GM10266 (cell line): ENCODE measurements around the gene ZMIZ1.

Experiments used
- DNase-seq: peaks from one replicate; pipeline ENCODE4 v3.0.0; 2012; ENCODE audit errors: extremely low spot score
- TF ChIP-seq, protein P1 (sequence below): IDR thresholded peaks from 2 replicates; pipeline ENCODE4 v1.5.1; 2012; ENCODE audit warnings: mild to moderate bottlenecking, low read depth; ENCODE audit not compliant: control insufficient read depth, insufficient read depth; ENCODE audit errors: missing control alignments

ZMIZ1 gene

DNA sequence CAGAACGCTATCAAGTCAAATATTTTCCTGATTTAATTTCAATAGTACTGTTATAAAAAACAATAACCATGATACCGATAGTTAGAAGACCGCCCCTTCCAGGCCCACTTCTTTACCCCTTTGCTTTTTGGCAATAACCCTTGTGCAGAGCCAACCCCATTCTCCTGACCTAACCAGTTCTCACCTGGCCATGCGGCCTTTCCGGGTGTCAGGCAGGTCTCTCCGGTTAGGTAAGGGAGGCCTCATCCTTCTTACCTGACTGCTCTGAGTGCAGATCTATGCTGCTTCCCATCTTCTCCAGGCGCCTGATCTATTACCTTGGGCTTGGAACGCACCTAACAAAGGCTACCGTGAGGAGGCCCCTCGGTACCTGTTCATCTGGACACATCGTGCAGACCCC is 26.6 kb downstream of the ZMIZ1 start:
- TF ChIP-seq, protein P1, sequence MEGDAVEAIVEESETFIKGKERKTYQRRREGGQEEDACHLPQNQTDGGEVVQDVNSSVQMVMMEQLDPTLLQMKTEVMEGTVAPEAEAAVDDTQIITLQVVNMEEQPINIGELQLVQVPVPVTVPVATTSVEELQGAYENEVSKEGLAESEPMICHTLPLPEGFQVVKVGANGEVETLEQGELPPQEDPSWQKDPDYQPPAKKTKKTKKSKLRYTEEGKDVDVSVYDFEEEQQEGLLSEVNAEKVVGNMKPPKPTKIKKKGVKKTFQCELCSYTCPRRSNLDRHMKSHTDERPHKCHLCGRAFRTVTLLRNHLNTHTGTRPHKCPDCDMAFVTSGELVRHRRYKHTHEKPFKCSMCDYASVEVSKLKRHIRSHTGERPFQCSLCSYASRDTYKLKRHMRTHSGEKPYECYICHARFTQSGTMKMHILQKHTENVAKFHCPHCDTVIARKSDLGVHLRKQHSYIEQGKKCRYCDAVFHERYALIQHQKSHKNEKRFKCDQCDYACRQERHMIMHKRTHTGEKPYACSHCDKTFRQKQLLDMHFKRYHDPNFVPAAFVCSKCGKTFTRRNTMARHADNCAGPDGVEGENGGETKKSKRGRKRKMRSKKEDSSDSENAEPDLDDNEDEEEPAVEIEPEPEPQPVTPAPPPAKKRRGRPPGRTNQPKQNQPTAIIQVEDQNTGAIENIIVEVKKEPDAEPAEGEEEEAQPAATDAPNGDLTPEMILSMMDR = no peak
- no peak for DNase-seq

DNA sequence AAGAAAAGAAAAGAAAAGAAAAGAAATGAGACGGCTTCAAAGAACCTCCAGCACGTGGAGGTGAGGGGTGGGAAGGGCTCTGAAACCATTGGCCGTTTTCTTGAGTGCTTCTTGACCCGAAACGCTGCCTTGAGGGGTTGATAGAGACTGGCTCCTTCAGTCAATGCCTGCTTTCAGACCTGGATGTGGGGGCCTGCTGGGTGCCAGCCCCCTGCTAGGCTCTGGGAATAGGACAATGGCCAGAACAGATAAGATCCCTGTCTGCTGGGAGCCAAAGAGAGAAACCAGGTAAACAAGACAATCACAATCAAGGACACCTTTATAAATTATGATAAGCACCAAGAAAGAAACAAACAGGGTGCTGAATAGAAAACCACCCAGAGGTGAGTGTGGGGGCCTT is 27.7 kb downstream of the ZMIZ1 start:
- TF ChIP-seq, protein P1 = no peak
- DNase-seq = no peak

DNA sequence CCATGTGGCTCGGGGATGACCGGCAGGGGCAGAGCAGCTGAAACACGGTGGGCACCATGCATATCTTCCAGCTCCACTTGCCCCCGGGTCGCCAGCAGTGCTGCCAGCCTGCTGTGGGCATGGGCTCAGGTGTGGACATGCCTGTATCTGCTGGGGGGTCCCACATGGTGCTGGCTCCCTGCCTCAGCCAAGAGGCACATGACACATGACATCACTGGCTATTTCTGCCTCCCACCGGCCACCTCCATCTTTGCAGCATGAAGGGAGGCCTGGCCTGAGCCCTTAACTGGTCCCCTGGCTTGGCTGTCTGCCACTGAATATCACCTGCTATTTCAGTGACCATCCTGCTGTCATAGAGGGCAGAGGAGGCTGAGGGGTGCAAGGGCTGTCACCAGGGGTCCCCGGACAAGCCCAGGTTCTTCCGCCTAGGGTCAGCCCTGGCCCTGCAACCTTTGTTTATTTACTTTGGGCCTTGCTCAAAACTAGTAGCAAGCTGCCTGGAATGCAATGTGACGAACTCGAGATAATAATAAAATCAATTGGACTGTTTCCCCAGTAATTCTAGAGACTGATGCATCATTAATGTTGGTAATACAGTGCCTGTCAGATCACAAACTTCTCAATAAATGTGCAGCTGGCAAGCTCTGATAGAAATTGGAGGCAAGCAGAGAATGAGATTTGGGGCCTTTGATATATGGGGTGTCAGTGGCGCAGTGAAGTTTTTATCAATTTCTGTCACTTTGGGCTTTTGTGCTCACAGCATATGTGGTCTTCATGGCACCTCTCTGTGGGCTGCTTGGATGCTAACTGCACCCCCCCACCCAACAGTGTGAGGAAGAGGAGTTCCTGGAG is 28.5 kb downstream of the ZMIZ1 start:
- no peak for DNase-seq
- TF ChIP-seq, protein P1 = no peak

DNA sequence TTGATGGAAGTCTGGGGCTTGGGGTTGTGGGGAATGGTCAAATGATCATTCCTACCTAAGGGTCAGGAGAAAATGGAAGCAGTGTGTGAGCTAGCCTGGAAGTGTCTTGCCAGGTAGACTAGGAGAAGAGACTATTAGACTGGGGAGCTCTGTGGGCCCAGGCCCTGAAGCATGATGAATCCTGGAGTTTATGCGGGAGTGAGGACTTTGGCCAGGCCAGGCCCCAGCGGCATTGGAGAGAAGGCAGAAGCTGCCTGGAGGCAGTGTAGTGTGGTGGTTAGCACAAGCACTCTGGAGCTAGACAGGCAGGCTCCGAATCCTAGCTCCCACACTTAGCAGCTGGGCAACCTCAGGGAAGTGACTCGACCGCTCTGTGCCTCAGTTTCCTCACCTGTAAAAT is 29.3 kb downstream of the ZMIZ1 start:
- TF ChIP-seq, protein P1 = no peak
- no peak for DNase-seq

DNA sequence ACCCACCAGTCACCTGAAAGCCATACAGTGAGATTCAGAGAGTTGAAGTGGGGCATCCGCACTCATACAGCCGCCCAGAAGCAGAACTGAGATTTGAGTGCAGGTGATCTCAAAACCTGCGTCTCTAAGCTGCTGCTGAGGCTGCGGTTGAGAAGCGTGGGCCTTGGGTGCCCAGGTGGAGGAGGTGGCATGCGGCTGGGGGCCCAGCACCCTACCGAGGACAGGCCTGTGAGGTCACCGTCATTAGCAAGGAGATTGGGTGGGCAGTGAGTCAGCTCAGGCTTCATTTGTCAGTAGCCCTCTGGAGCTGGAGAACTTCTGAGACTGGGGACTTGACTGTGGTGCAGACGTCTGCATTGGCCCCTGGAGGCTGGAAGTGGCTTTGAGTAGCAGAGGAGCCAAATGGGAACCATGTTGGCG is 29.8 kb downstream of the ZMIZ1 start:
- peak; percentile 37 for DNase-seq
- TF ChIP-seq, protein P1 = no peak

DNA sequence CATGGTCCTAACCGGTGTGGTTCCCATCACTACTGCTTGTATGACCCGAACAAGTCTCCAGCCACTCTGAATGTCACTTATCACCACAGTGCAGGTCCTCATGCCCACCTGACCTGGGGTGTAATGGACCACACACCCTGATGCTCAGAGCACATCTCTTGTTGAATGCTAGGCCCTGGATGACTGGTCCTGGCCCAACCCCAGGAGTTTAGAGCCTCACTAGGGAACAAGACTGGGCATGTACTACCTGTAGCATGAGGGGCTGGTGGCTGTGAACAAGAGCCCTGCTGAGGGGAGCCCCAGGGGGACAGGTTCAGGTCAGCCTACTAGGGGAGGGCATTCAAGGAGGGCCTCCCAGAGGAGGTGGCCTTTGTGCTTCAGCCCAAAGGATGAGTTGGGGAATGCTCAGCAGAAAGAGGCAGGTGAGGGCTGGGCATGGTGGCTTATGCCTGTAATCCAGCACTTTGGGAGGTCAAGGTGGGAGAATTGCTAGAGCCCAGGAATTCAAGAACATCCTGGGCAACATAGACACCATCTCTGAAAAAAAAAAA is 31.2 kb downstream of the ZMIZ1 start:
- no peak for DNase-seq
- TF ChIP-seq, protein P1 = no peak

DNA sequence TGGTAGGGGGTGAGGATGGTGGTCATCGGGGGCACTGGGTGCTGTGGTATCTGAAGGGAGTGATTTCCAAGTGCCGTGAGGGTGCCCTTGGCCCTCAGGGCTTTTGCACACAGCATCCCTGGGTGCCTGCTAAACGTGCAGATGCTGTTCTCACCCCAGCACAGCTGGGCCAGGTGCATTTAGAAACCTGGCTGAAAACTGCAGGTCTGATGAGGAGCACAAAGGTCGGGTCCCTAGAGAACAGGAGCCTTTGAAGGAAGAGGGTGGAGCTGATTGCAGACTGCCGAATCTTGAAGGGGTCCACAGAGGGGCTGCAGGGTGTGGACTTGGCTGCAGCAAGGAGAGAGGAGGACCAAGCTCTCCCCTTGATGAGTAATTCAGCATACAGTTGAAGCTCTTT is 32.0 kb downstream of the ZMIZ1 start:
- TF ChIP-seq, protein P1 = no peak
- no peak for DNase-seq
